ES-I3 (cell line): Measurements from ENCODE around the gene G6PC1.
"Not testable (repeated sequence)": the region's sequence is repeated elsewhere in the genome, so short reads cannot be mapped to it uniquely, and the experiment has no call there.

Experiments
- H3K36me3 ChIP-seq: 2 replicates; pipeline ENCODE4 v1.6.1; 2013; ENCODE audit warnings: mild to moderate bottlenecking, low read length, control low read depth, moderate library complexity; ENCODE audit not compliant: insufficient read depth
- H3K4me1 ChIP-seq: 2 replicates; pipeline ENCODE4 v1.6.1; 2013; ENCODE audit warnings: mild to moderate bottlenecking, control low read depth, low read length; ENCODE audit not compliant: insufficient read depth
- H3K9ac ChIP-seq: 2 replicates; pipeline ENCODE4 v1.6.1; 2013; ENCODE audit warnings: low read depth, mild to moderate bottlenecking, low read length, moderate library complexity
- H3K9me3 ChIP-seq: 2 replicates; pipeline ENCODE4 v1.6.1; 2013; ENCODE audit warnings: mild to moderate bottlenecking, low read length, moderate library complexity; ENCODE audit not compliant: control insufficient read depth, insufficient read depth

The G6PC1 gene

GRCh38 chr17:42882166-42882565 lies 18.4 kb upstream of the G6PC1 start:
- no peaks in the 10 kb centered on the region for H3K9me3 ChIP-seq
- peaks cover 7% of the 10 kb centered on the region for H3K4me1 ChIP-seq
- no peak overlapping the region for H3K9ac ChIP-seq
- no peaks in the 10 kb centered on the region for H3K36me3 ChIP-seq

GRCh38 chr17:42883802-42884558 lies 16.6 kb upstream of the G6PC1 start:
- Histone ChIP-seq H3K9ac (no peak overlapping the region), H3K4me1 (no peaks in the 10 kb centered on the region; the same call in 1 of the 2 replicates), H3K36me3 (no peaks in the 10 kb centered on the region), H3K9me3 (no peaks in the 10 kb centered on the region)

- not testable (repeated sequence) for H3K9ac ChIP-seq, H3K9me3 ChIP-seq, H3K4me1 ChIP-seq, H3K36me3 ChIP-seq
Measured at GRCh38 chr17:42885806-42886205, 14.8 kb upstream of the G6PC1 start.

GRCh38 chr17:42886283-42887176 lies 14.1 kb upstream of the G6PC1 start:
- H3K9ac ChIP-seq, result no peak overlapping the region
- peaks cover 3% of the 10 kb centered on the region; the same call in 1 of the 2 replicates for H3K4me1 ChIP-seq
- no peaks in the 10 kb centered on the region for H3K9me3 ChIP-seq
- no peaks in the 10 kb centered on the region for H3K36me3 ChIP-seq

- Histone ChIP-seq H3K4me1 (peaks cover 12% of the 10 kb centered on the region), H3K36me3 (no peaks in the 10 kb centered on the region), H3K9me3 (no peaks in the 10 kb centered on the region), H3K9ac (no peak overlapping the region)
Measured at GRCh38 chr17:42889809-42890208, 10.8 kb upstream of the G6PC1 start.

- H3K4me1 ChIP-seq, result peaks cover 12% of the 10 kb centered on the region
- H3K9ac ChIP-seq, result no peak overlapping the region
Measured at GRCh38 chr17:42891539-42892152, 9.0 kb upstream of the G6PC1 start.

GRCh38 chr17:42893359-42893758 lies 7.2 kb upstream of the G6PC1 start:
- H3K4me1 ChIP-seq, result peaks cover 12% of the 10 kb centered on the region
- no peaks in the 10 kb centered on the region for H3K36me3 ChIP-seq
- H3K9me3 ChIP-seq, result no peaks in the 10 kb centered on the region
- H3K9ac ChIP-seq, result no peak overlapping the region

More at GRCh38 chr17:42891539-42892152, 9.0 kb upstream of the G6PC1 start:
- Histone ChIP-seq H3K36me3 (no peaks in the 10 kb centered on the region), H3K9me3 (no peaks in the 10 kb centered on the region)

GRCh38 chr17:42894283-42895184 lies 6.1 kb upstream of the G6PC1 start:
- H3K36me3 ChIP-seq, result no peaks in the 10 kb centered on the region
- peaks cover 12% of the 10 kb centered on the region for H3K4me1 ChIP-seq
- H3K9me3 ChIP-seq, result no peaks in the 10 kb centered on the region
- no peak overlapping the region for H3K9ac ChIP-seq

- H3K4me1 ChIP-seq, result peaks cover 12% of the 10 kb centered on the region
- no peaks in the 10 kb centered on the region for H3K36me3 ChIP-seq
- H3K9me3 ChIP-seq, result no peaks in the 10 kb centered on the region
- no peak overlapping the region for H3K9ac ChIP-seq
Measured at GRCh38 chr17:42895185-42895555, 5.4 kb upstream of the G6PC1 start.

- Histone ChIP-seq H3K36me3 (no peaks in the 10 kb centered on the region), H3K9ac (no peak overlapping the region), H3K4me1 (peaks cover 8% of the 10 kb centered on the region), H3K9me3 (no peaks in the 10 kb centered on the region)
Measured at GRCh38 chr17:42898147-42898811, 2.3 kb upstream of the G6PC1 start.

GRCh38 chr17:42899981-42900380 lies 618 bp upstream of the G6PC1 start:
- not testable (repeated sequence) for H3K4me1 ChIP-seq

GRCh38 chr17:42901535-42902229 lies 1.1 kb downstream of the G6PC1 start:
- no peaks in the 10 kb centered on the region for H3K36me3 ChIP-seq
- H3K4me1 ChIP-seq, result peaks cover 6% of the 10 kb centered on the region
- H3K9me3 ChIP-seq, result no peaks in the 10 kb centered on the region
- H3K9ac ChIP-seq, result no peak overlapping the region

More at GRCh38 chr17:42899981-42900380, 618 bp upstream of the G6PC1 start:
- H3K36me3 ChIP-seq, H3K9ac ChIP-seq, H3K9me3 ChIP-seq: not testable (repeated sequence)

GRCh38 chr17:42904110-42904469 lies 3.5 kb downstream of the G6PC1 start:
- no peaks in the 10 kb centered on the region for H3K36me3 ChIP-seq
- no peaks in the 10 kb centered on the region for H3K9me3 ChIP-seq
- H3K9ac ChIP-seq, result no peak overlapping the region
- peaks cover 6% of the 10 kb centered on the region for H3K4me1 ChIP-seq
